GM18498 (cell line): Measurements from ENCODE around the gene SLC38A4.

Experiments used
- ATAC-seq: cut with Tn5 transposase; IDR thresholded peaks from one replicate; pipeline ENCODE4 v1.9.1; 2021; ENCODE audit warnings: mild to moderate bottlenecking, moderate library complexity; ENCODE audit not compliant: unreplicated experiment

SLC38A4 gene

DNA sequence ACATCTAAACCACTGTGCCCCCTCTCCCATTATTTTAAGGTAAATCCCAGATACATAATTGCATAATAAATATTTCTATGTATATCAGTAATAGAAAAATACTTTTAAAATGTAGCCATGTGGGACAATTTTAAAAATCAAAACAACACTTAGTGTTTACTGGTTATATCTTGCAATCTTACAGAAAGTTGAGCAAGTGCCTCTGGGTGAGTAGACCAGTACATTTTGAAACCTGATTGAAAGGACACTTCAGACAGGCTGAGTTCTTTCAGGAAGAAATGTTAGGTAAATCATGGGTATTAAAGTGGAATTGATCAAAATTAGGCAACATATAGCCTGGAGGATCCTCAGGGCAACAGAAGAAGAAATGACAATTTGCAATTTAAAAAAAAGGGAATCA lies 7.2 kb downstream of the SLC38A4 start:
- ATAC-seq: no peak

DNA sequence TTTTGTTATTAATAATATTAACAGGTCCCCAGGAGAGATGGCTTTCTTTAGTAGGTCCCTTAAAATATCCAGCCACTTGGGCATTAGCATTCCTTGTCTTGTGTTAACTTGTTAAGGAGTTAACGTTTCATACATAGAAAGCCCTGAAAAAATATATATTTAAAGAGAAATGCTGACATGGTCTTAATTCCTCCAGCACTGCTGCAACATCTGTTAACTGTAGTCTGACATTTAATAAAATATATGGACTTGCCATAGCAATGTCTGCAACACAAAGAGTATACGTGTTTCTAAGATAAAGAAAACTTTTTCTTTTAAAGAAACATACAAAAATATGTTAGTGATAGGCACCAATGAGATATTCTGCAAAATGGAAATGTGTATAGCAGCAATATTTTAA lies 10.0 kb downstream of the SLC38A4 start:
- no peak for ATAC-seq

DNA sequence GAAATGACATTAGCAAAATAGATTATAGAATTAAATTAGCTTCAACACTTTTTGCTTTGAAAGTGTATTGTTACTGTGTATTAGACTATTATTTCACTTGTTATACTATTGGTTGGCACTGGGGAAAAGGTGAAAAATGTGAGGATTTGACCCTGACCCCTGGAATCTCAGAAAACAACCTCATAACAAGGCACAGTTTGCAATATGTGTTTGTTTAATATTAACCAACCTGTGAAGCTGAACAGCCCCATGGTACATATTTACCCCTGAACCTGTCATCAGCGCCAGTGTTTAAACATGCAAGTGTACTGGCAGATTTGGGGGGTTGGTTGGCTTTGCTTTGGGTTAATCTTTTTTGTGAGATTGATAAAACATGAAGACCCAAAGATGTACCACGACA lies 11.7 kb downstream of the SLC38A4 start:
- no peak for ATAC-seq

DNA sequence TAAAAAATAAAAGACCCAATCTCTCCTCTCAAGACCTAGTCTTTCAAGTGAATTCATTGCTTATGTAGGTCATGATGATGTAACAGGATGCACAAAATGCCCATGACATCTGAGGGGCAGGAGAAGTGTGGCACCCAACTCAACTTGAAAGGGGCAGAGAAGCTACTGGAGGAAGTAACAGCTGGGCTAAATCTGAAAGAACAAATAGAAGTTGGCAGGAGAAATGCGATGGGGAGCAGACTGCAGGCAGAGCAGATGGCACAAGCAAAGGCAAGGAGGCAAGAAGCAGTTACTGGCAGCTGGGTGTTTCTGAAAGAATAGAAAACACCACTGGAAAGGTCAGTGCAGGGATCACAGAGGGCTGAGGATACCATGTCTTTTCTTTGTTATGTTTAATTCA lies 14.6 kb downstream of the SLC38A4 start:
- no peak for ATAC-seq

DNA sequence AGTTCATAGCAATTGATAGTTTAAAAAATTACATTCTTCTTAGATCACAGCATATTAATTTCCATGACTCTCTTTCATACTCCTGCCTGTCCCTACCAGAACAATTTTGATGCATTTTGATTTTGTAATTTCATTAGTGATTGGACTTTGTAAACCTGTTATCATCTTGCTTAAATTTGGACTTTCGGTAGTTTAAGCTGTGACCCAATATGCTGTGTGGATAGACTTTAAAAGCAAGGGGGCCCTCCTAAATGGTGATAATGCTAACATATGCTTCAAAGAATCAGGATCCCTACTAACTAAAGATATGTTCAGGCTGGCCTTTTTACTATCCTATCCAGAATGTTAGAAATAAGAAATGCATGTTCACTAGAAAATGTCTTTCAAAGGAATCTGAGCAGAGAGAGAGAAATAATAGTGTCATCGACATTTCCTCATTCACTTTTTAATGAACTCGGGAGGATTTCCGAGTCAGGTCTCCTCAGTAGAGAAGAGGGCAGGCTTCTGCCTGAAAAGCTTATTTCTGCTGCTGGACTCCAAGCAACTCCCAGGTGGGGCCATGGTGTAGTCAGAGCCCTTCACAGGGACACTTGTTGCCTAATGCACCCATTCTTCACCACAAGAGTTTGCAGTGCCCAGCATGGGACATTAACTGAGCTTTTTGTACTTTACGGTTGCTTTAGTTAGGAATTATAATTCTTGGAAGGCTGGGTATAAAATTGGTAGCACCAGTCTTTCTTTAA lies 16.7 kb downstream of the SLC38A4 start:
- ATAC-seq: no peak

GRCh38 chr12:46808317-46808716 lies 17.5 kb downstream of the SLC38A4 start:
- ATAC-seq: no peak

DNA sequence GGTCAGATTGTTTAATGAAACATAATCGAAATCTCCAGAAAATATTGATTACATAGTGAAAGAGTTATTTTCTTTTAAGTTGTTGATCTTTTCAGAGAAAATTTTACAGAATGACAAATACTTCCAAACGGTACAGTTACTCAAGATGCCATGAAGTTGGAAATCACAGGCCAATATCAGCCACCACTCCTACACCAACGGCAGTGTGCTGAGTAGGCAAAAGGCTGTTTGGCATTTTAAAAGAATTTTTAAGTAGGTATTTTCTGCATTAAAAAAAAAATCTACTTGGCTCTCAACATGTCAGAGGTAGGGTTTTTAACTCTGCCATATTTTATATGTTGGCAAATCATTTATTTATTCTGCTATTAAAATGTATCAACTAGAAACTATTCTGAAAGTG lies 21.7 kb downstream of the SLC38A4 start:
- ATAC-seq: no peak

DNA sequence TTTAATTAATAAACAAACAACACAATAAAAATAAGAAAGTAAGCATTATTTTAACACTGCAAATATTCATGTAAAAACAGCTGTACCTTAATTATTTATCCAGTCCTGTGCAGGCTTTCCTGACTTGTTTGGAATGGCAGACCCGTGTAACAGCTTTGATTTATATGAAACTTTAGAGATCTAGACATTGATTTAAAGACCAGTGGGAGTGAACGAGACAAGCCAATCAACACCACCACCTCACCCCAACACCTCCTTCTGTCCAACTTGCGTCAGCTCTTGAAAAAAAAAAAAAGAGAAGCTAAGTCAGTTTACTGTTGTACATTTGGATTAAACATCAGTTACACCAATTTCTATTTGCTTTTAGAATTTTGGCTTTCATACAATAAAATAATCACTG lies 22.3 kb downstream of the SLC38A4 start:
- no peak for ATAC-seq

GRCh38 chr12:46801293-46801692 lies 24.5 kb downstream of the SLC38A4 start:
- no peak for ATAC-seq

- ATAC-seq: no peak
These were observed 25.6 kb downstream of the SLC38A4 start for GRCh38 chr12:46800160-46800559.

GRCh38 chr12:46798648-46799047 lies 27.1 kb downstream of the SLC38A4 start:
- no peak for ATAC-seq

DNA sequence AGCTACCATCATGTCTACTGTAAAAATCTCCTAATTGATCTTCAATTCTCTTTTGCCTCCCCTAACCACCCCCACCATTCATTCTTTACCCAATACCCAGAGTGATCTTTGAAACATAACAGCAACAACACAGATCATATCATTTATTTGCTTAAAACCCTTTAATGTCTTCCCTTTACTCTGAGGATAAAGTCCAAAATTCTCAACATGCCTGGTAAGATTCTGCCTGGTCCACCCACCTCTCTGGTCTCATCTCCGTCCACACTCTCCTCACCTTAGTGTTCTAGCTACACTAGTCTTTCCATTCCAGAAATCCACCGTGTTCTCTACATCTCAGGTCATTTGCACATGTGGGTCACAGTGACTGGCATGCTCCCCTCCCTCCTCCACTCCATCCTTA lies 27.7 kb downstream of the SLC38A4 start:
- ATAC-seq: no peak

DNA sequence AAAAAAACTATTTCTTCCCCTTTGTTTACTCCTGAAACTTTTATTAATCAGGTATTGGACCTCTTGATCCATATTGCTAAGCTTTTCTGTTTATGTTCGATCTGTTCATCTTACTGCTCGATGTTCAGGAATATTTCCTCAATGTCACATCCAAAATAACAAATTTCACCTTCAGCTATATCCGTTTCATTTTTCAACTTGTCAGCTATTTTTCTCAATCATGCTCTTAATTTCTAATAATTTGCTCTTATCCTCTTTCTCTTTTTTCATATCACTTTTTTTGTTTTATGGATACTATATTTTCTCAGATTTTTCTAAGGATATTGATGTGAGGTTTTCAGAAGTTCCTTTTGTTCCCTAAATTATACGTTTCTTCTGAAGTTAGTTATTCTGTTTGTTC lies 29.8 kb downstream of the SLC38A4 start:
- no peak for ATAC-seq

GRCh38 chr12:46794593-46795190 lies 31.1 kb downstream of the SLC38A4 start:
- ATAC-seq: peak; percentile 81

- ATAC-seq: no peak
These were observed 32.9 kb downstream of the SLC38A4 start for GRCh38 chr12:46792925-46793324.

GRCh38 chr12:46790066-46790465 lies 35.7 kb downstream of the SLC38A4 start:
- no peak for ATAC-seq

DNA sequence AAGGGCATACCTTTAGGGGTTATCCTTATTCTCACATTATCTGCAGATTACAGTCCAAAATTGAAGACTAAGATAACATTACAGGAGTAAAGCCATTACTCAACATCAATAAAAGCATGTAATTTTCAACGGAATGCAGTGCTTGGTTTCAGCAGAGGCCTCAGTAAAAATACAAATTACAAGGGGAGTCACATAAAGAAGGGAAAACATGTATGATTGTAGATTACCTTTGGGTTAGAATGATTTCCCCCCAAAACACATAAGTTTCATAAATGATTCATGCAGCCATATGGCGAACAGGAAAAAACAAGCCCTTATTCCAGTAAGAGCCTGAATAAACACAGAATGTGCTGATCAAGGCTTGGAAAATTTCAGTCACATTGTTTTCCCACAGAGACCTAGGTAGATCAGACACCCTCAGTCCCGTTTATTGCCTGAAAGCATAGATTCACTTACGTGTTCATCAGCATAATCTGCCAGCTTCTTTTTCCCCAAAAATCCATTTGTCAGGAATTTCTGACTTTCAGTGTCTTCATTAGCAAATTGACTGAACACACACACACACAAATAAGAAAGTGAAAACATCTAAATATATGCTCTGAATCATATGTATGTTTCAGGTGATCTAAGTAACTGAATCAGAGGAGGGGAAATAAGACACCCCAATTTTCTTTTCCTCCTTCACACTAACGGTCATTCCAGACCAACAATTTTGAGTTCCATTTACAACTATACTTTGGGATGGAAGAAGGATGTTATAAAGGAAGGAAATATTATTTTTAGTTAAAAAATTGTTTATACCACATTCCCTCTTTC lies 37.5 kb downstream of the SLC38A4 start:
- ATAC-seq: no peak

- no peak for ATAC-seq
These were observed 38.2 kb downstream of the SLC38A4 start for GRCh38 chr12:46787496-46788055.

- ATAC-seq: no peak
These were observed 39.0 kb downstream of the SLC38A4 start for GRCh38 chr12:46786774-46787173.

- ATAC-seq: no peak
These were observed 40.4 kb downstream of the SLC38A4 start for GRCh38 chr12:46785382-46785781.

- no peak for ATAC-seq
These were observed 41.9 kb downstream of the SLC38A4 start for GRCh38 chr12:46783871-46784270.

- no peak for ATAC-seq
These were observed 45.9 kb downstream of the SLC38A4 start for GRCh38 chr12:46779879-46780278.
